Suprapubic skin (tissue), 4 donors: ENCODE results near the gene PHACTR4. TPM values are rescaled to one million over a fixed set of nuclear protein-coding genes. Genes with fewer than 3 reads are reported as not detected.

Experiments
- DNase-seq, 2 donors: peaks; one replicate each; pipeline ENCODE4 v3.0.0-alpha.2; 2019; ENCODE audit warnings: low spot score in 2 of 2
- H3K27ac ChIP-seq: fragments of 200-600 bp; sonication (generic); one replicate; pipeline ENCODE4 v1.5.1; 2019
- H3K27me3 ChIP-seq: fragments of 200-600 bp; sonication (generic); one replicate; pipeline ENCODE4 v1.5.1; 2019
- H3K36me3 ChIP-seq: fragments of 200-600 bp; sonication (generic); one replicate; pipeline ENCODE4 v1.5.1; 2019
- H3K4me1 ChIP-seq: fragments of 200-600 bp; sonication (generic); one replicate; pipeline ENCODE4 v1.5.1; 2019
- H3K4me3 ChIP-seq: fragments of 200-600 bp; sonication (generic); one replicate; pipeline ENCODE4 v1.5.1; 2019; ENCODE audit warnings: mild to moderate bottlenecking
- H3K9me3 ChIP-seq: fragments of 200-600 bp; sonication (generic); one replicate; pipeline ENCODE4 v1.5.1; 2019
- EP300 ChIP-seq: sonication (generic); formaldehyde crosslinking; IDR thresholded peaks from one replicate; pipeline ENCODE4 v1.6.1; 2017; ENCODE audit warnings: antibody characterized with exemption
- POLR2A ChIP-seq, 2 donors: fragments of 450-650 bp; IDR thresholded peaks; one replicate each; pipeline ENCODE4 v1.6.1; 2017; ENCODE audit warnings: antibody characterized with exemption in 2 of 2, mild to moderate bottlenecking in 2 of 2, moderate library complexity in 2 of 2
- POLR2AphosphoS5 ChIP-seq, 3 donors: sonication (generic); formaldehyde crosslinking; IDR thresholded peaks; one replicate each; pipeline ENCODE4 v1.6.1; 2017; ENCODE audit warnings: antibody characterized with exemption in 3 of 3
- WGBS: methylation state at CpG from one replicate; pipeline ENCODE4 v1.1.5; 2018; 5-methylcytosine and 5-hydroxymethylcytosine counted together
- total RNA-seq, 4 donors: library from RNA; depleted of rRNA; stranded (reverse); fragments of >200 nt; gene quantifications; one replicate each; pipeline ENCODE4 v1.1.0, GENCODE V29; 2016
- TF ChIP-seq, protein P1 (sequence below), 2 donors: fragments of 200-600 bp in 1 of 2; fragments of 450-650 bp in 1 of 2; sonication (generic) in 1 of 2; IDR thresholded peaks; one replicate each; pipeline ENCODE4 v1.5.1; 2016 to 2019; ENCODE audit warnings: antibody characterized with exemption in 2 of 2, mild to moderate bottlenecking in 1 of 2, moderate library complexity in 1 of 2

Gene PHACTR4
- total RNA-seq, 4 donors from 2014 or later = 29.0 to 64.2 (median 47.5) TPM

DNA sequence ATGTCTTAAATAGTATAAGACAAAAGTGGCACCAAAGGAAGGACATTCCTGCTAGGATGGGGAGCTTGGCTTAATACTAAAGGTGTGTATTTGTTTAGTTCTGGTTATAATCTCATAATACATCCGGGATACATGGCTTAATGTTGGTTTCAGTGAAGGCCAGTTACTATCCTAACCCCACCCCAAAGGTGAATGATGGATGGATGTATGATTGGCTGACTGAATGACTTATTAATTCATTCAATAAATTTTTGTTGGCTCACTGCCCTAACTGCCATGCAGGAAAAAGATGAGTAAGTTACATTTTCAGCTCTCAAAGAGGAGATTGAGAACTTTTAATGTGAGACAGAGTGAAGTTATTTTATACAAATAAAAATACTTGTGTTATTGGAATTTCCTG lies 52.2 kb downstream of the PHACTR4 start:
- Histone ChIP-seq H3K36me3 (no peaks in the 10 kb centered on the region), H3K27me3 (no peaks in the 10 kb centered on the region), H3K9me3 (no peaks in the 10 kb centered on the region), H3K27ac (no peak overlapping the region), H3K4me1 (peaks cover 5% of the 10 kb centered on the region), H3K4me3 (no peak overlapping the region)
- DNase-seq = no peak
- WGBS = 79% methylated on average over 1 of the region's 1 CpG
- TF ChIP-seq POLR2AphosphoS5 (IDR thresholded peaks at IDR 0.05) = no peak
- TF ChIP-seq, protein P1, sequence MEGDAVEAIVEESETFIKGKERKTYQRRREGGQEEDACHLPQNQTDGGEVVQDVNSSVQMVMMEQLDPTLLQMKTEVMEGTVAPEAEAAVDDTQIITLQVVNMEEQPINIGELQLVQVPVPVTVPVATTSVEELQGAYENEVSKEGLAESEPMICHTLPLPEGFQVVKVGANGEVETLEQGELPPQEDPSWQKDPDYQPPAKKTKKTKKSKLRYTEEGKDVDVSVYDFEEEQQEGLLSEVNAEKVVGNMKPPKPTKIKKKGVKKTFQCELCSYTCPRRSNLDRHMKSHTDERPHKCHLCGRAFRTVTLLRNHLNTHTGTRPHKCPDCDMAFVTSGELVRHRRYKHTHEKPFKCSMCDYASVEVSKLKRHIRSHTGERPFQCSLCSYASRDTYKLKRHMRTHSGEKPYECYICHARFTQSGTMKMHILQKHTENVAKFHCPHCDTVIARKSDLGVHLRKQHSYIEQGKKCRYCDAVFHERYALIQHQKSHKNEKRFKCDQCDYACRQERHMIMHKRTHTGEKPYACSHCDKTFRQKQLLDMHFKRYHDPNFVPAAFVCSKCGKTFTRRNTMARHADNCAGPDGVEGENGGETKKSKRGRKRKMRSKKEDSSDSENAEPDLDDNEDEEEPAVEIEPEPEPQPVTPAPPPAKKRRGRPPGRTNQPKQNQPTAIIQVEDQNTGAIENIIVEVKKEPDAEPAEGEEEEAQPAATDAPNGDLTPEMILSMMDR (IDR thresholded peaks at IDR 0.05) = no peak

DNA sequence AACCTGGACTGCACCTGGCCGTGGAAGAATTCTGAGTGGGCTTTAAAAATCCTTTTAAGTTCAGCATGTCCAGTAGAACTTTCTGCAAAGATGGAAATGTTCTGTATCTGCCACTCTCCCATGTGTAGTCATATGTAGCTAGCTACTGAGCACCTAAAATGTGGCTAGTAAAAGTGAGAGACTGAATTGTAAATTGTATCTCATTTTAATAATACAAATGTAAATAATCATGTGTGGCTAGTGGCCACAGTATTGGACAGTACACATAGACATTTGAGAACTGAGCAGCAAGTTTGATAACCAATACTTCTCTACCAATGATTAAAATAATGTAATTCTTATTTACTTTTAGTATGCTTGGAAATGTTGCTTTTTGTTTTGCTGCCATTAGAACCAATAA lies 57.3 kb downstream of the PHACTR4 start:
- DNase-seq = no peak
- Histone ChIP-seq H3K4me1 (no peaks in the 10 kb centered on the region), H3K27ac (no peak overlapping the region), H3K9me3 (no peaks in the 10 kb centered on the region), H3K4me3 (no peak overlapping the region), H3K36me3 (no peaks in the 10 kb centered on the region), H3K27me3 (no peaks in the 10 kb centered on the region)
- 100% methylated on average over 1 of the region's 1 CpG for WGBS
- no peak for TF ChIP-seq POLR2A (IDR thresholded peaks at IDR 0.05)
- TF ChIP-seq, protein P1 (IDR thresholded peaks at IDR 0.05) = no peak
- TF ChIP-seq EP300 = no peak
- no peak for TF ChIP-seq POLR2AphosphoS5 (IDR thresholded peaks at IDR 0.05)

DNA sequence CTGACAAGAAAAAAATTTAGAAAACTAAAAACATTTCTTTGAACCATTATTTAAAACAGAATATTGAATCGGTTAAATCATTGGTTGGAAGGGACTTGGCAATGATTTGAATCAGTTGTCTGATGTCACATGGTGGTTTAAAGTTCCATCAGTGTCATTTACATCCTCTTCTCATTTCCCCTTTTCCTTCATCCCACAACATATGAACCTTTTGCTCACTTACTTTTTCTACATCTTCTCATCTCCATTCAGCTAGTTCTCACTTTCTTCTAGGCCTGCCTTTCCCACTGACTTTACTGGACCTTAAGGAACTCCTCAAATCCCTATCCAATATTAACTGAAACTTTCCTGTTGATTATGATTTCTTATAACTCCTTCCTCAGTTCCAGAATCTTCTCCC lies 58.5 kb downstream of the PHACTR4 start:
- no peaks in the 10 kb centered on the region for H3K4me1 ChIP-seq
- H3K4me3 ChIP-seq = no peak overlapping the region
- no peak overlapping the region for H3K27ac ChIP-seq

DNA sequence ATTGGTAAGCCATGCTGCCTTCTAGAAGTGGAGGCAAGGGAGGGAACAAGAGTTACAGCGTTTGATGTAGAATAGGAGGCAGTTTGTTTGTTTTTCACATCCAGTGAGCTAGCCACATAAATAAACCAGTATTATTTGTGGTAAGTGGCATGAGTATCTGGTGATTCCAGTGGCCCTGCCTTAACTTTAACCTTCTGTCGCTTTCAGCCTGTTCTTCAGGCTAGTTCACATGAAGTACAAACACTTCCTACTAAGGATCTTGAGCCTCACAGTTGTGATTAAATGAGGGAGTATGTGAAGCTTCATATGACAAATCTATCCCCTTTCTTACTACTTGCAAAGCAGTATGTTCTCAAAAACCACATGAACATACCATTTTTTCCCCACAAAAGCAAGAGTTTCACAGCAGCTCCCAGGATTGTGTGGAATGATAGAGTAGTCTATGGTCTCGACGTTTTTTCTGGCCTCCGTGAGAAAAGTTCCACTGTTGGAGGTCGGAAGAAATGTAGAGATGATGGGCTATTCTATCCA lies 59.5 kb downstream of the PHACTR4 start:
- Histone ChIP-seq H3K36me3 (no peaks in the 10 kb centered on the region), H3K4me1 (peaks cover 3% of the 10 kb centered on the region), H3K27ac (no peak overlapping the region), H3K9me3 (no peaks in the 10 kb centered on the region), H3K27me3 (no peaks in the 10 kb centered on the region), H3K4me3 (no peak overlapping the region)
- WGBS = 88% methylated on average over 6 of the region's 6 CpGs
- TF ChIP-seq, protein P1 (IDR thresholded peaks at IDR 0.05) = no peak
- no peak for TF ChIP-seq EP300
- TF ChIP-seq POLR2AphosphoS5 (IDR thresholded peaks at IDR 0.05) = no peak
- TF ChIP-seq POLR2A (IDR thresholded peaks at IDR 0.05) = no peak
- no peak for DNase-seq

More for the DNA sequence above, 58.5 kb downstream of the PHACTR4 start:
- Histone ChIP-seq H3K9me3 (no peaks in the 10 kb centered on the region), H3K27me3 (no peaks in the 10 kb centered on the region), H3K36me3 (no peaks in the 10 kb centered on the region)
- TF ChIP-seq POLR2A (IDR thresholded peaks at IDR 0.05) (no peak), POLR2AphosphoS5 (IDR thresholded peaks at IDR 0.05) (no peak), EP300 (no peak)
- TF ChIP-seq, protein P1 (IDR thresholded peaks at IDR 0.05) = no peak
- DNase-seq = no peak
- 72% methylated on average over 1 of the region's 1 CpG for WGBS

DNA sequence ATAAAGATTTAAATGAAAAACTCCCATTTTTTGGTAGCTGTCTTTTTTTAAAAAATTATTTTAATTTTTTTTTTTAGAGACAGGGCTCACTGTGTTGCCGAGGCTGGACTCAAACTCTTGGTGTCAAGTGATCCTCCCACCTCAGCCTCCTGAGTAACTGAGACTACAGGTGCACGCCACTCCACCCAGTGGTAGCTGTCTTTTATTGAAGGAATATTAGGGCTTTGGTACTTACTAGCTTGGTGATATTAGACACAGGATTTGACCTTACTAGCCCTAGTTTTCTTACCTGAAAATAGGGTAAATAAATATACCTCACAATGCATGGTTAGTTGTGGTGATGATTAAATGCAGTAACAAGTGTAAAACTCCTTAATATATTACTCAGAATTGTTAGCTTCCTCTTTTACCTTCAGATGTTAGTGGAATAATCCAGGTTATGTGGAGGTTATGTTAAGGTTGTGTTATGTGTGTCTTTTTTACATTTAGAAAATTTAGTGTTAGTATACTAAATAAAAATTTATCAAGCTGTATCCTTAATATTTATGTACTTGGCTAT lies 66.8 kb downstream of the PHACTR4 start:
- Histone ChIP-seq H3K27me3 (no peaks in the 10 kb centered on the region), H3K27ac (no peak overlapping the region)

More for the DNA sequence above, 66.8 kb downstream of the PHACTR4 start:
- DNase-seq = no peak
- peaks cover 32% of the 10 kb centered on the region for H3K4me1 ChIP-seq
- no peak overlapping the region for H3K4me3 ChIP-seq
- 89% methylated on average over 2 of the region's 2 CpGs for WGBS
- no peaks in the 10 kb centered on the region for H3K36me3 ChIP-seq
- no peaks in the 10 kb centered on the region for H3K9me3 ChIP-seq
- TF ChIP-seq POLR2A (IDR thresholded peaks at IDR 0.05) (no peak), EP300 (no peak), POLR2AphosphoS5 (IDR thresholded peaks at IDR 0.05) (no peak)
- TF ChIP-seq, protein P1 (IDR thresholded peaks at IDR 0.05) = no peak
